ENCODE measurements around the gene MAD1L1.

DNA sequence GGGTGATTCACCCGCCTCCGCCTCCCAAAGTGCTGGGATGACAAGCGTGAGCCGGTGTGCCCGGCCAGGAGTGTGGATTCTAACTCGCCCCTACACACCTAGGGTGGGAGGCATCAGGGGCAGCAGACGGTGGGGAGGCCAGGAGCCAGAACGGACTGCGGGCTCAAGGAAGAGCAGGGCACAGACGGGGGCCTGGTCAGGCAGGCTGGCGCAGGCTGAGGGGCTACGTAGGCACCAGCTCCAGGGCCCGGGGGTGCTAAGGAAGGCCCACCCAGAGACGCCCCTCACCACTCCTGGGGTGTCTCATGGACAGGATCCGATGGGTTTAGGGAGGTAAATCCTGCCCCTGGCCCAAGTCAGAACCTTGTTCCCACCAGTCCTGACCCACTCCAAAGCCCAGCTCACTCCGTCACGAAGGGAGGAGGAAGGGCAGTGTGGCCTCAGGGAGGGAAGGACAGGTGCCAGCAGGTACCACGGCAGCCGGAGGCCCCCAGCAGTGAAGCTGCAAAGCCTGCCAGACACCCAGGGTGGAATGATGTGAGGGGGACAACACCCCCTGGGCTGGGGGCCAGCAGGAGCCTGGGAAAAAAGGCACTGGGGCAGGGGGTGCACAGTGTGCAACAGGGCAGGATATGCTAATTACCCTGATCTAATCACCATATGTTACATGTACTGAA, 251.4 kb downstream of the MAD1L1 start:
- TF ChIP-seq POLR2A (IDR thresholded peaks at IDR 0.05) (no peak), POLR2AphosphoS5 (IDR thresholded peaks at IDR 0.05) (no peak)
